ENCODE measurements around the gene SETD2.

Gene SETD2

GRCh38 chr3:47024932-47025331 lies 139.0 kb downstream of the SETD2 start:
- no peaks in the 10 kb centered on the region for H3K36me3 ChIP-seq
- DNase-seq: no peak
- intact Hi-C loops (cut with DNase I; ENCODE audit: low total_unique reads): no loop called here

GRCh38 chr3:47022641-47023071 lies 141.3 kb downstream of the SETD2 start:
- no peak overlapping the region for H3K4me3 ChIP-seq
- TF ChIP-seq CTCF (IDR thresholded peaks at IDR 0.05): no peak
- no peaks in the 10 kb centered on the region for H3K27me3 ChIP-seq
- peaks cover 0 to 9% (median 4%) of the 10 kb centered on the region in 4 donors for H3K4me1 ChIP-seq
- H3K27ac ChIP-seq: no peak overlapping the region
- intact Hi-C loops (cut with DNase I; ENCODE audit: low total_unique reads): no loop called here
- H3K36me3 ChIP-seq: peaks cover 14 to 22% (median 17%) of the 10 kb centered on the region in 3 donors
- H3K9me3 ChIP-seq: no peaks in the 10 kb centered on the region
- no peak for DNase-seq

More at GRCh38 chr3:47024932-47025331, 139.0 kb downstream of the SETD2 start:
- no peaks in the 10 kb centered on the region for H3K27me3 ChIP-seq
- no peak overlapping the region for H3K27ac ChIP-seq
- H3K9me3 ChIP-seq: no peaks in the 10 kb centered on the region
- H3K4me3 ChIP-seq: no peak overlapping the region
- H3K4me1 ChIP-seq: peaks cover 0 to 9% (median 4%) of the 10 kb centered on the region in 4 donors
- no peak for TF ChIP-seq CTCF (IDR thresholded peaks at IDR 0.05)

- H3K36me3 ChIP-seq: peaks cover 20 to 39% (median 38%) of the 10 kb centered on the region in 3 donors
- DNase-seq: no peak
- intact Hi-C loops (cut with DNase I; ENCODE audit: low total_unique reads): no loop called here
- H3K4me1 ChIP-seq: peaks cover 0 to 9% (median 4%) of the 10 kb centered on the region in 4 donors
- H3K4me3 ChIP-seq: no peak overlapping the region
- H3K27me3 ChIP-seq: no peaks in the 10 kb centered on the region
- H3K27ac ChIP-seq: no peak overlapping the region
- TF ChIP-seq CTCF (IDR thresholded peaks at IDR 0.05): no peak
- no peaks in the 10 kb centered on the region for H3K9me3 ChIP-seq
Observed at GRCh38 chr3:47020311-47020710, 143.6 kb downstream of the SETD2 start.

- H3K9me3 ChIP-seq: no peaks in the 10 kb centered on the region
- peaks cover 20 to 50% (median 45%) of the 10 kb centered on the region in 3 donors for H3K36me3 ChIP-seq
- no peaks in the 10 kb centered on the region for H3K27me3 ChIP-seq
- no peak for DNase-seq
- no peak overlapping the region for H3K27ac ChIP-seq
- intact Hi-C loops (cut with DNase I; ENCODE audit: low total_unique reads): no loop called here
- no peak overlapping the region for H3K4me3 ChIP-seq
- TF ChIP-seq CTCF (IDR thresholded peaks at IDR 0.05): no peak
- H3K4me1 ChIP-seq: peaks cover 0 to 9% (median 4%) of the 10 kb centered on the region in 4 donors
Observed at GRCh38 chr3:47019201-47019600, 144.7 kb downstream of the SETD2 start.

- Histone ChIP-seq H3K4me1 (peaks cover 0 to 9% (median 4%) of the 10 kb centered on the region in 4 donors), H3K27ac (no peak overlapping the region), H3K9me3 (no peaks in the 10 kb centered on the region), H3K4me3 (no peak overlapping the region), H3K27me3 (no peaks in the 10 kb centered on the region), H3K36me3 (peaks cover 20 to 59% (median 49%) of the 10 kb centered on the region in 3 donors)
- intact Hi-C loops (cut with DNase I; ENCODE audit: low total_unique reads): no loop called here
- no peak for DNase-seq
- TF ChIP-seq CTCF (IDR thresholded peaks at IDR 0.05): no peak
Observed at GRCh38 chr3:47018269-47018611, 145.7 kb downstream of the SETD2 start.
